GM23338 (cell line): ENCODE measurements around the gene IRS1. TPM values are rescaled to one million over a fixed set of nuclear protein-coding genes. Genes with fewer than 3 reads are reported as not detected.

Experiments used
- ATAC-seq: fragments of 200-7000 bp; cut with Tn5 transposase; 3 replicates; pipeline ENCODE4 v1.9.1; 2020
- DNase-seq: peaks from one replicate; pipeline ENCODE4 v3.0.0-alpha.2; 2015; ENCODE audit warnings: low spot score
- H2AFZ ChIP-seq: fragments of 200-600 bp; sonication (generic); 2 replicates; pipeline ENCODE4 v1.8.0; 2016; ENCODE audit warnings: antibody characterized with exemption, mild to moderate bottlenecking, moderate library complexity
- H3F3A ChIP-seq: fragments of 200-600 bp; sonication (generic); replicated peaks from 2 replicates; pipeline ENCODE4 v1.8.0; 2017; ENCODE audit warnings: antibody characterized with exemption, mixed run types, low read depth
- H3K27ac ChIP-seq: fragments of 200-600 bp; sonication (generic); 2 replicates; pipeline ENCODE4 v1.6.1; 2016; ENCODE audit warnings: low read depth
- H3K27me3 ChIP-seq: fragments of 200-600 bp; sonication (generic); 2 replicates; pipeline ENCODE4 v1.8.0; 2016; ENCODE audit warnings: mild to moderate bottlenecking, mixed run types, moderate library complexity; ENCODE audit not compliant: insufficient read depth
- H3K36me3 ChIP-seq: fragments of 200-600 bp; sonication (generic); 2 replicates; pipeline ENCODE4 v1.8.0; 2016; ENCODE audit warnings: mild to moderate bottlenecking; ENCODE audit not compliant: insufficient read depth
- H3K4me1 ChIP-seq: fragments of 200-600 bp; sonication (generic); 2 replicates; pipeline ENCODE4 v1.8.0; 2016; ENCODE audit warnings: mild to moderate bottlenecking, moderate library complexity; ENCODE audit not compliant: insufficient read depth
- H3K4me2 ChIP-seq: fragments of 200-600 bp; sonication (generic); 2 replicates; pipeline ENCODE4 v1.7.1; 2017; ENCODE audit warnings: mixed run types
- H3K4me3 ChIP-seq: fragments of 200-600 bp; sonication (generic); 2 replicates; pipeline ENCODE4 v1.6.1; 2016; ENCODE audit warnings: mixed run types
- H3K79me2 ChIP-seq: fragments of 200-600 bp; sonication (generic); replicated peaks from 2 replicates; pipeline ENCODE4 v1.8.0; 2017; ENCODE audit warnings: mild to moderate bottlenecking; ENCODE audit not compliant: insufficient read depth
- H3K9me2 ChIP-seq: fragments of 200-600 bp; sonication (generic); 2 replicates; pipeline ENCODE4 v1.8.0; 2017; ENCODE audit not compliant: insufficient read depth
- H4K20me1 ChIP-seq: fragments of 200-600 bp; sonication (generic); replicated peaks from 2 replicates; pipeline ENCODE4 v1.8.0; 2017; ENCODE audit warnings: mild to moderate bottlenecking; ENCODE audit not compliant: insufficient read depth
- H3K27ac Mint-ChIP-seq: 2 replicates; pipeline ENCODE4 v1.8.0; 2020; ENCODE audit warnings: inconsistent platforms, mild to moderate bottlenecking, moderate library complexity, mixed read lengths
- H3K27me3 Mint-ChIP-seq: 3 replicates; pipeline ENCODE4 v1.8.0; 2022; ENCODE audit warnings: low read depth, mild to moderate bottlenecking, moderate library complexity, mixed read lengths, inconsistent platforms; ENCODE audit not compliant: insufficient read depth, poor library complexity
- H3K36me3 Mint-ChIP-seq: 3 replicates; pipeline ENCODE4 v1.8.0; 2021; ENCODE audit warnings: low read depth, mild to moderate bottlenecking, inconsistent platforms, moderate library complexity, mixed read lengths
- H3K4me1 Mint-ChIP-seq: 3 replicates; pipeline ENCODE4 v1.8.0; 2020; ENCODE audit warnings: mild to moderate bottlenecking, inconsistent platforms, mixed read lengths
- H3K4me3 Mint-ChIP-seq: 3 replicates; pipeline ENCODE4 v1.8.0; 2021; ENCODE audit warnings: moderate library complexity, mild to moderate bottlenecking, inconsistent platforms, mixed read lengths
- H3K9me3 Mint-ChIP-seq: 3 replicates; pipeline ENCODE4 v1.8.0; 2020; ENCODE audit warnings: moderate library complexity, mild to moderate bottlenecking, inconsistent platforms, mixed read lengths
- CREB1 ChIP-seq: fragments of 250-450 bp; sonication (Bioruptor Pico); IDR thresholded peaks from 2 replicates; pipeline ENCODE4 v1.5.0; 2020; ENCODE audit warnings: low read depth, mild to moderate bottlenecking, moderate library complexity
- EZH2 ChIP-seq: fragments of 200-600 bp; sonication (generic); IDR thresholded peaks from one replicate; pipeline ENCODE4 v1.8.0; 2017; ENCODE audit warnings: antibody characterized with exemption, mild to moderate bottlenecking, low read depth; ENCODE audit not compliant: unreplicated experiment
- EZH2phosphoT487 ChIP-seq: fragments of 200-600 bp; sonication (generic); IDR thresholded peaks from one replicate; pipeline ENCODE4 v1.8.1; 2018; ENCODE audit warnings: antibody characterized with exemption; ENCODE audit not compliant: unreplicated experiment
- JUNB ChIP-seq: IDR thresholded peaks from one replicate; pipeline ENCODE4 v1.6.1; 2016; ENCODE audit warnings: antibody characterized with exemption; ENCODE audit not compliant: unreplicated experiment
- NANOG ChIP-seq: IDR thresholded peaks from 2 replicates; pipeline ENCODE4 v1.6.1; 2016; ENCODE audit warnings: antibody characterized with exemption, borderline replicate concordance
- POLR2AphosphoS5 ChIP-seq: IDR thresholded peaks from 2 replicates; pipeline ENCODE4 v1.6.1; 2016; ENCODE audit warnings: antibody characterized with exemption, low read depth
- STAT1 ChIP-seq: IDR thresholded peaks from one replicate; pipeline ENCODE4 v1.6.1; 2016; ENCODE audit warnings: antibody characterized with exemption; ENCODE audit not compliant: unreplicated experiment
- ZNF114 ChIP-seq: fragments of 250-450 bp; sonication (Bioruptor Pico); IDR thresholded peaks from 2 replicates; pipeline ENCODE4 v1.5.0; 2020; ENCODE audit warnings: mild to moderate bottlenecking, moderate library complexity
- ZNF331 ChIP-seq: fragments of 250-450 bp; sonication (Bioruptor Pico); IDR thresholded peaks from 2 replicates; pipeline ENCODE4 v1.5.0; 2020; ENCODE audit warnings: low read depth, mild to moderate bottlenecking, moderate library complexity
- polyA plus RNA-seq: library from polyadenylated mRNA; unstranded; fragments of >200 nt; fragmentation: Nextera tagmentation; extraction: Ambion mirVana; gene quantifications from 2 replicates; pipeline ENCODE4 v1.2.1, GENCODE V29; 2016
- total RNA-seq: library from RNA; depleted of rRNA; stranded (reverse); fragments of >200 nt; shearing (Covaris generic); gene quantifications from 2 replicates; pipeline ENCODE4 v1.2.3, GENCODE V29; 2014
- TF ChIP-seq, protein P1 (sequence below), 2 experiments: fragments of 200-600 bp in 1 of 2; sonication (generic) in 1 of 2; conservative IDR thresholded peaks; 2 replicates each; pipeline versions ENCODE4 v1.5.1 to v1.6.1; 2016 to 2017; ENCODE audit warnings: antibody characterized with exemption in 2 of 2, low read depth in 2 of 2, mild to moderate bottlenecking in 2 of 2, moderate library complexity in 1 of 2
- TF ChIP-seq, protein P2 (sequence below): IDR thresholded peaks from 2 replicates; pipeline ENCODE4 v1.6.1; 2016; ENCODE audit warnings: antibody characterized with exemption
- TF ChIP-seq, protein P3 (sequence below): IDR thresholded peaks from one replicate; pipeline ENCODE4 v1.6.1; 2018; ENCODE audit warnings: antibody characterized with exemption; ENCODE audit not compliant: unreplicated experiment
- TF ChIP-seq, protein P4 (sequence below): fragments of 250-450 bp; sonication (Bioruptor Pico); IDR thresholded peaks from 2 replicates; pipeline ENCODE4 v1.5.0; 2020; ENCODE audit warnings: mild to moderate bottlenecking, moderate library complexity

IRS1 gene
- total and polyA plus RNA-seq, 2 experiments from 2014 or later: 6.9 to 26.2 TPM

DNA sequence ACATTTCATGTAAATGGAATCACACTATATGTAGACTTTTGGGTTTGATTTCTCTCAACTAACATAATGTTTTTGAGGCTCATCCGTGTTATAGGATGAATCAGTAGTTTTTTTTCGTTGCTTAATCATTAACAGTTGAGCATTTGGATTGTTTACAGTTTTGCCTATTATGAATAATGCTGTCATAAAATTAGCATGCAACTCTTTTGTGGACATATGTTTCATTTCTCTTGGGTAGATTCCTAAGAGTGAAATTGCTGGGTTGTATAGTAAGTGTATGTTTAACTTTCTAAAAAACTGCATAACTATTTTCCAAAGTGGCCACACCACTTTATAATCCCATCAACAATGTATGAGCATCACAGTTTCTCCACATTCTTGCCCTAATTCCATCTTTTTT is 28.6 kb upstream of the IRS1 start:
- no peaks in the 10 kb centered on the region for H3K79me2 ChIP-seq
- H3K27me3 Mint-ChIP-seq: no peaks in the 10 kb centered on the region
- no peaks in the 10 kb centered on the region for H3K4me1 ChIP-seq
- no peak overlapping the region for H2AFZ ChIP-seq
- H4K20me1 ChIP-seq: no peaks in the 10 kb centered on the region; the same call in 1 of the 2 replicates
- no peaks in the 10 kb centered on the region for H3K27me3 ChIP-seq
- H3K36me3 Mint-ChIP-seq: no peaks in the 10 kb centered on the region
- TF ChIP-seq NANOG (no peak), CREB1 (CRISPR knock-in tag) (no peak), ZNF331 (no peak), STAT1 (no peak), ZNF114 (no peak), POLR2AphosphoS5 (no peak), EZH2phosphoT487 (no peak), JUNB (no peak), EZH2 (no peak)
- TF ChIP-seq, protein P1, sequence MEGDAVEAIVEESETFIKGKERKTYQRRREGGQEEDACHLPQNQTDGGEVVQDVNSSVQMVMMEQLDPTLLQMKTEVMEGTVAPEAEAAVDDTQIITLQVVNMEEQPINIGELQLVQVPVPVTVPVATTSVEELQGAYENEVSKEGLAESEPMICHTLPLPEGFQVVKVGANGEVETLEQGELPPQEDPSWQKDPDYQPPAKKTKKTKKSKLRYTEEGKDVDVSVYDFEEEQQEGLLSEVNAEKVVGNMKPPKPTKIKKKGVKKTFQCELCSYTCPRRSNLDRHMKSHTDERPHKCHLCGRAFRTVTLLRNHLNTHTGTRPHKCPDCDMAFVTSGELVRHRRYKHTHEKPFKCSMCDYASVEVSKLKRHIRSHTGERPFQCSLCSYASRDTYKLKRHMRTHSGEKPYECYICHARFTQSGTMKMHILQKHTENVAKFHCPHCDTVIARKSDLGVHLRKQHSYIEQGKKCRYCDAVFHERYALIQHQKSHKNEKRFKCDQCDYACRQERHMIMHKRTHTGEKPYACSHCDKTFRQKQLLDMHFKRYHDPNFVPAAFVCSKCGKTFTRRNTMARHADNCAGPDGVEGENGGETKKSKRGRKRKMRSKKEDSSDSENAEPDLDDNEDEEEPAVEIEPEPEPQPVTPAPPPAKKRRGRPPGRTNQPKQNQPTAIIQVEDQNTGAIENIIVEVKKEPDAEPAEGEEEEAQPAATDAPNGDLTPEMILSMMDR (conservative IDR thresholded peaks at IDR 0.05; ENCODE audit: low read depth in 2 of 2): no peak
- TF ChIP-seq, protein P2, sequence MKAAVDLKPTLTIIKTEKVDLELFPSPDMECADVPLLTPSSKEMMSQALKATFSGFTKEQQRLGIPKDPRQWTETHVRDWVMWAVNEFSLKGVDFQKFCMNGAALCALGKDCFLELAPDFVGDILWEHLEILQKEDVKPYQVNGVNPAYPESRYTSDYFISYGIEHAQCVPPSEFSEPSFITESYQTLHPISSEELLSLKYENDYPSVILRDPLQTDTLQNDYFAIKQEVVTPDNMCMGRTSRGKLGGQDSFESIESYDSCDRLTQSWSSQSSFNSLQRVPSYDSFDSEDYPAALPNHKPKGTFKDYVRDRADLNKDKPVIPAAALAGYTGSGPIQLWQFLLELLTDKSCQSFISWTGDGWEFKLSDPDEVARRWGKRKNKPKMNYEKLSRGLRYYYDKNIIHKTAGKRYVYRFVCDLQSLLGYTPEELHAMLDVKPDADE: no peak
- TF ChIP-seq, protein P3, sequence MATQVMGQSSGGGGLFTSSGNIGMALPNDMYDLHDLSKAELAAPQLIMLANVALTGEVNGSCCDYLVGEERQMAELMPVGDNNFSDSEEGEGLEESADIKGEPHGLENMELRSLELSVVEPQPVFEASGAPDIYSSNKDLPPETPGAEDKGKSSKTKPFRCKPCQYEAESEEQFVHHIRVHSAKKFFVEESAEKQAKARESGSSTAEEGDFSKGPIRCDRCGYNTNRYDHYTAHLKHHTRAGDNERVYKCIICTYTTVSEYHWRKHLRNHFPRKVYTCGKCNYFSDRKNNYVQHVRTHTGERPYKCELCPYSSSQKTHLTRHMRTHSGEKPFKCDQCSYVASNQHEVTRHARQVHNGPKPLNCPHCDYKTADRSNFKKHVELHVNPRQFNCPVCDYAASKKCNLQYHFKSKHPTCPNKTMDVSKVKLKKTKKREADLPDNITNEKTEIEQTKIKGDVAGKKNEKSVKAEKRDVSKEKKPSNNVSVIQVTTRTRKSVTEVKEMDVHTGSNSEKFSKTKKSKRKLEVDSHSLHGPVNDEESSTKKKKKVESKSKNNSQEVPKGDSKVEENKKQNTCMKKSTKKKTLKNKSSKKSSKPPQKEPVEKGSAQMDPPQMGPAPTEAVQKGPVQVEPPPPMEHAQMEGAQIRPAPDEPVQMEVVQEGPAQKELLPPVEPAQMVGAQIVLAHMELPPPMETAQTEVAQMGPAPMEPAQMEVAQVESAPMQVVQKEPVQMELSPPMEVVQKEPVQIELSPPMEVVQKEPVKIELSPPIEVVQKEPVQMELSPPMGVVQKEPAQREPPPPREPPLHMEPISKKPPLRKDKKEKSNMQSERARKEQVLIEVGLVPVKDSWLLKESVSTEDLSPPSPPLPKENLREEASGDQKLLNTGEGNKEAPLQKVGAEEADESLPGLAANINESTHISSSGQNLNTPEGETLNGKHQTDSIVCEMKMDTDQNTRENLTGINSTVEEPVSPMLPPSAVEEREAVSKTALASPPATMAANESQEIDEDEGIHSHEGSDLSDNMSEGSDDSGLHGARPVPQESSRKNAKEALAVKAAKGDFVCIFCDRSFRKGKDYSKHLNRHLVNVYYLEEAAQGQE: no peak
- TF ChIP-seq, protein P4, sequence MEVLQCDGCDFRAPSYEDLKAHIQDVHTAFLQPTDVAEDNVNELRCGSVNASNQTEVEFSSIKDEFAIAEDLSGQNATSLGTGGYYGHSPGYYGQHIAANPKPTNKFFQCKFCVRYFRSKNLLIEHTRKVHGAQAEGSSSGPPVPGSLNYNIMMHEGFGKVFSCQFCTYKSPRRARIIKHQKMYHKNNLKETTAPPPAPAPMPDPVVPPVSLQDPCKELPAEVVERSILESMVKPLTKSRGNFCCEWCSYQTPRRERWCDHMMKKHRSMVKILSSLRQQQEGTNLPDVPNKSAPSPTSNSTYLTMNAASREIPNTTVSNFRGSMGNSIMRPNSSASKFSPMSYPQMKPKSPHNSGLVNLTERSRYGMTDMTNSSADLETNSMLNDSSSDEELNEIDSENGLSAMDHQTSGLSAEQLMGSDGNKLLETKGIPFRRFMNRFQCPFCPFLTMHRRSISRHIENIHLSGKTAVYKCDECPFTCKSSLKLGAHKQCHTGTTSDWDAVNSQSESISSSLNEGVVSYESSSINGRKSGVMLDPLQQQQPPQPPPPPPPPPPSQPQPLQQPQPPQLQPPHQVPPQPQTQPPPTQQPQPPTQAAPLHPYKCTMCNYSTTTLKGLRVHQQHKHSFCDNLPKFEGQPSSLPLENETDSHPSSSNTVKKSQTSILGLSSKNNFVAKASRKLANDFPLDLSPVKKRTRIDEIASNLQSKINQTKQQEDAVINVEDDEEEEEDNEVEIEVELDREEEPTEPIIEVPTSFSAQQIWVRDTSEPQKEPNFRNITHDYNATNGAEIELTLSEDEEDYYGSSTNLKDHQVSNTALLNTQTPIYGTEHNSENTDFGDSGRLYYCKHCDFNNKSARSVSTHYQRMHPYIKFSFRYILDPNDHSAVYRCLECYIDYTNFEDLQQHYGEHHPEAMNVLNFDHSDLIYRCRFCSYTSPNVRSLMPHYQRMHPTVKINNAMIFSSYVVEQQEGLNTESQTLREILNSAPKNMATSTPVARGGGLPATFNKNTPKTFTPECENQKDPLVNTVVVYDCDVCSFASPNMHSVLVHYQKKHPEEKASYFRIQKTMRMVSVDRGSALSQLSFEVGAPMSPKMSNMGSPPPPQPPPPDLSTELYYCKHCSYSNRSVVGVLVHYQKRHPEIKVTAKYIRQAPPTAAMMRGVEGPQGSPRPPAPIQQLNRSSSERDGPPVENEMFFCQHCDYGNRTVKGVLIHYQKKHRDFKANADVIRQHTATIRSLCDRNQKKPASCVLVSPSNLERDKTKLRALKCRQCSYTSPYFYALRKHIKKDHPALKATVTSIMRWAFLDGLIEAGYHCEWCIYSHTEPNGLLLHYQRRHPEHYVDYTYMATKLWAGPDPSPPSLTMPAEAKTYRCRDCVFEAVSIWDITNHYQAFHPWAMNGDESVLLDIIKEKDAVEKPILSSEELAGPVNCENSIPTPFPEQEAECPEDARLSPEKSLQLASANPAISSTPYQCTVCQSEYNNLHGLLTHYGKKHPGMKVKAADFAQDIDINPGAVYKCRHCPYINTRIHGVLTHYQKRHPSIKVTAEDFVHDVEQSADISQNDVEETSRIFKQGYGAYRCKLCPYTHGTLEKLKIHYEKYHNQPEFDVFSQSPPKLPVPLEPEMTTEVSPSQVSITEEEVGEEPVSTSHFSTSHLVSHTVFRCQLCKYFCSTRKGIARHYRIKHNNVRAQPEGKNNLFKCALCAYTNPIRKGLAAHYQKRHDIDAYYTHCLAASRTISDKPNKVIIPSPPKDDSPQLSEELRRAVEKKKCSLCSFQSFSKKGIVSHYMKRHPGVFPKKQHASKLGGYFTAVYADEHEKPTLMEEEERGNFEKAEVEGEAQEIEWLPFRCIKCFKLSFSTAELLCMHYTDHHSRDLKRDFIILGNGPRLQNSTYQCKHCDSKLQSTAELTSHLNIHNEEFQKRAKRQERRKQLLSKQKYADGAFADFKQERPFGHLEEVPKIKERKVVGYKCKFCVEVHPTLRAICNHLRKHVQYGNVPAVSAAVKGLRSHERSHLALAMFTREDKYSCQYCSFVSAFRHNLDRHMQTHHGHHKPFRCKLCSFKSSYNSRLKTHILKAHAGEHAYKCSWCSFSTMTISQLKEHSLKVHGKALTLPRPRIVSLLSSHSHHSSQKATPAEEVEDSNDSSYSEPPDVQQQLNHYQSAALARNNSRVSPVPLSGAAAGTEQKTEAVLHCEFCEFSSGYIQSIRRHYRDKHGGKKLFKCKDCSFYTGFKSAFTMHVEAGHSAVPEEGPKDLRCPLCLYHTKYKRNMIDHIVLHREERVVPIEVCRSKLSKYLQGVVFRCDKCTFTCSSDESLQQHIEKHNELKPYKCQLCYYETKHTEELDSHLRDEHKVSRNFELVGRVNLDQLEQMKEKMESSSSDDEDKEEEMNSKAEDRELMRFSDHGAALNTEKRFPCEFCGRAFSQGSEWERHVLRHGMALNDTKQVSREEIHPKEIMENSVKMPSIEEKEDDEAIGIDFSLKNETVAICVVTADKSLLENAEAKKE (CRISPR knock-in tag): no peak
- H3K36me3 ChIP-seq: no peaks in the 10 kb centered on the region
- H3K4me3 ChIP-seq: no peak overlapping the region
- H3K9me3 Mint-ChIP-seq: no peaks in the 10 kb centered on the region
- DNase-seq: no peak
- H3K4me1 Mint-ChIP-seq: no peaks in the 10 kb centered on the region
- H3K27ac ChIP-seq: no peak overlapping the region
- no peak overlapping the region for H3K4me2 ChIP-seq
- H3K27ac Mint-ChIP-seq: no peak overlapping the region
- ATAC-seq: no peak
- no peaks in the 10 kb centered on the region for H3F3A ChIP-seq
- H3K4me3 Mint-ChIP-seq: no peak overlapping the region
- H3K9me2 ChIP-seq: no peaks in the 10 kb centered on the region
